GM23338 (cell line): ENCODE results near the gene LRMDA. TPM values are rescaled to one million over a fixed set of nuclear protein-coding genes. Genes with fewer than 3 reads are reported as not detected.

ENCODE experiments used
- ATAC-seq: fragments of 200-7000 bp; cut with Tn5 transposase; 3 replicates; pipeline ENCODE4 v1.9.1; 2020
- DNase-seq: peaks from one replicate; pipeline ENCODE4 v3.0.0-alpha.2; 2015; ENCODE audit warnings: low spot score
- H2AFZ ChIP-seq: fragments of 200-600 bp; sonication (generic); 2 replicates; pipeline ENCODE4 v1.8.0; 2016; ENCODE audit warnings: antibody characterized with exemption, mild to moderate bottlenecking, moderate library complexity
- H3F3A ChIP-seq: fragments of 200-600 bp; sonication (generic); replicated peaks from 2 replicates; pipeline ENCODE4 v1.8.0; 2017; ENCODE audit warnings: antibody characterized with exemption, mixed run types, low read depth
- H3K27ac ChIP-seq: fragments of 200-600 bp; sonication (generic); 2 replicates; pipeline ENCODE4 v1.6.1; 2016; ENCODE audit warnings: low read depth
- H3K27me3 ChIP-seq: fragments of 200-600 bp; sonication (generic); 2 replicates; pipeline ENCODE4 v1.8.0; 2016; ENCODE audit warnings: mild to moderate bottlenecking, mixed run types, moderate library complexity; ENCODE audit not compliant: insufficient read depth
- H3K36me3 ChIP-seq: fragments of 200-600 bp; sonication (generic); 2 replicates; pipeline ENCODE4 v1.8.0; 2016; ENCODE audit warnings: mild to moderate bottlenecking; ENCODE audit not compliant: insufficient read depth
- H3K4me1 ChIP-seq: fragments of 200-600 bp; sonication (generic); 2 replicates; pipeline ENCODE4 v1.8.0; 2016; ENCODE audit warnings: mild to moderate bottlenecking, moderate library complexity; ENCODE audit not compliant: insufficient read depth
- H3K4me2 ChIP-seq: fragments of 200-600 bp; sonication (generic); 2 replicates; pipeline ENCODE4 v1.7.1; 2017; ENCODE audit warnings: mixed run types
- H3K4me3 ChIP-seq: fragments of 200-600 bp; sonication (generic); 2 replicates; pipeline ENCODE4 v1.6.1; 2016; ENCODE audit warnings: mixed run types
- H3K79me2 ChIP-seq: fragments of 200-600 bp; sonication (generic); replicated peaks from 2 replicates; pipeline ENCODE4 v1.8.0; 2017; ENCODE audit warnings: mild to moderate bottlenecking; ENCODE audit not compliant: insufficient read depth
- H3K9me2 ChIP-seq: fragments of 200-600 bp; sonication (generic); 2 replicates; pipeline ENCODE4 v1.8.0; 2017; ENCODE audit not compliant: insufficient read depth
- H4K20me1 ChIP-seq: fragments of 200-600 bp; sonication (generic); replicated peaks from 2 replicates; pipeline ENCODE4 v1.8.0; 2017; ENCODE audit warnings: mild to moderate bottlenecking; ENCODE audit not compliant: insufficient read depth
- H3K27ac Mint-ChIP-seq: 2 replicates; pipeline ENCODE4 v1.8.0; 2020; ENCODE audit warnings: inconsistent platforms, mild to moderate bottlenecking, moderate library complexity, mixed read lengths
- H3K27me3 Mint-ChIP-seq: 3 replicates; pipeline ENCODE4 v1.8.0; 2022; ENCODE audit warnings: low read depth, mild to moderate bottlenecking, moderate library complexity, mixed read lengths, inconsistent platforms; ENCODE audit not compliant: insufficient read depth, poor library complexity
- H3K36me3 Mint-ChIP-seq: 3 replicates; pipeline ENCODE4 v1.8.0; 2021; ENCODE audit warnings: low read depth, mild to moderate bottlenecking, inconsistent platforms, moderate library complexity, mixed read lengths
- H3K4me1 Mint-ChIP-seq: 3 replicates; pipeline ENCODE4 v1.8.0; 2020; ENCODE audit warnings: mild to moderate bottlenecking, inconsistent platforms, mixed read lengths
- H3K4me3 Mint-ChIP-seq: 3 replicates; pipeline ENCODE4 v1.8.0; 2021; ENCODE audit warnings: moderate library complexity, mild to moderate bottlenecking, inconsistent platforms, mixed read lengths
- H3K9me3 Mint-ChIP-seq: 3 replicates; pipeline ENCODE4 v1.8.0; 2020; ENCODE audit warnings: moderate library complexity, mild to moderate bottlenecking, inconsistent platforms, mixed read lengths
- CREB1 ChIP-seq: fragments of 250-450 bp; sonication (Bioruptor Pico); IDR thresholded peaks from 2 replicates; pipeline ENCODE4 v1.5.0; 2020; ENCODE audit warnings: low read depth, mild to moderate bottlenecking, moderate library complexity
- EZH2 ChIP-seq: fragments of 200-600 bp; sonication (generic); IDR thresholded peaks from one replicate; pipeline ENCODE4 v1.8.0; 2017; ENCODE audit warnings: antibody characterized with exemption, mild to moderate bottlenecking, low read depth; ENCODE audit not compliant: unreplicated experiment
- JUNB ChIP-seq: IDR thresholded peaks from one replicate; pipeline ENCODE4 v1.6.1; 2016; ENCODE audit warnings: antibody characterized with exemption; ENCODE audit not compliant: unreplicated experiment
- NANOG ChIP-seq: IDR thresholded peaks from 2 replicates; pipeline ENCODE4 v1.6.1; 2016; ENCODE audit warnings: antibody characterized with exemption, borderline replicate concordance
- POLR2AphosphoS5 ChIP-seq: IDR thresholded peaks from 2 replicates; pipeline ENCODE4 v1.6.1; 2016; ENCODE audit warnings: antibody characterized with exemption, low read depth
- REST ChIP-seq: IDR thresholded peaks from one replicate; pipeline ENCODE4 v1.6.1; 2018; ENCODE audit warnings: antibody characterized with exemption; ENCODE audit not compliant: unreplicated experiment
- STAT1 ChIP-seq: IDR thresholded peaks from one replicate; pipeline ENCODE4 v1.6.1; 2016; ENCODE audit warnings: antibody characterized with exemption; ENCODE audit not compliant: unreplicated experiment
- ZNF114 ChIP-seq: fragments of 250-450 bp; sonication (Bioruptor Pico); IDR thresholded peaks from 2 replicates; pipeline ENCODE4 v1.5.0; 2020; ENCODE audit warnings: mild to moderate bottlenecking, moderate library complexity
- ZNF331 ChIP-seq: fragments of 250-450 bp; sonication (Bioruptor Pico); IDR thresholded peaks from 2 replicates; pipeline ENCODE4 v1.5.0; 2020; ENCODE audit warnings: low read depth, mild to moderate bottlenecking, moderate library complexity
- ZNF462 ChIP-seq: fragments of 250-450 bp; sonication (Bioruptor Pico); IDR thresholded peaks from 2 replicates; pipeline ENCODE4 v1.5.0; 2020; ENCODE audit warnings: mild to moderate bottlenecking, moderate library complexity
- polyA plus RNA-seq: library from polyadenylated mRNA; unstranded; fragments of >200 nt; fragmentation: Nextera tagmentation; extraction: Ambion mirVana; gene quantifications from 2 replicates; pipeline ENCODE4 v1.2.1, GENCODE V29; 2016
- total RNA-seq: library from RNA; depleted of rRNA; stranded (reverse); fragments of >200 nt; shearing (Covaris generic); gene quantifications from 2 replicates; pipeline ENCODE4 v1.2.3, GENCODE V29; 2014
- TF ChIP-seq, protein P1 (sequence below): IDR thresholded peaks from 2 replicates; pipeline ENCODE4 v1.6.1; 2016; ENCODE audit warnings: antibody characterized with exemption

The LRMDA gene
- total and polyA plus RNA-seq, 2 experiments from 2014 or later: 0.90 to 1.8 TPM

GRCh38 chr10:75596930-75597620 is 165.7 kb downstream of the LRMDA start (continued):
- TF ChIP-seq REST (no peak), POLR2AphosphoS5 (no peak), EZH2 (no peak), NANOG (no peak), ZNF331 (CRISPR knock-in tag) (no peak), ZNF114 (CRISPR knock-in tag) (no peak), CREB1 (CRISPR knock-in tag) (no peak)

- H3K27ac ChIP-seq: no peak overlapping the region
- Mint-ChIP-seq H3K9me3 (no peaks in the 10 kb centered on the region; the same call in 2 of the 3 replicates), H3K4me3 (no peak overlapping the region), H3K27ac (no peak overlapping the region), H3K4me1 (peaks cover 51% of the 10 kb centered on the region), H3K36me3 (no peaks in the 10 kb centered on the region), H3K27me3 (peaks cover 43% of the 10 kb centered on the region)
- peaks cover 37% of the 10 kb centered on the region for H3K4me1 ChIP-seq
- H2AFZ ChIP-seq: no peak overlapping the region
- H3K27me3 ChIP-seq: peaks cover 53% of the 10 kb centered on the region
- ATAC-seq (no peak), DNase-seq (no peak)
- H3K79me2 ChIP-seq: no peaks in the 10 kb centered on the region
- no peaks in the 10 kb centered on the region for H3F3A ChIP-seq
- peaks cover 5% of the 10 kb centered on the region; the same call in 1 of the 2 replicates for H4K20me1 ChIP-seq
- H3K4me3 ChIP-seq: peak overlapping the region; percentile 20; the same call in 1 of the 2 replicates
- no peaks in the 10 kb centered on the region for H3K36me3 ChIP-seq
- no peaks in the 10 kb centered on the region for H3K9me2 ChIP-seq
- peak overlapping the region; percentile 74 for H3K4me2 ChIP-seq
- TF ChIP-seq ZNF462 (CRISPR knock-in tag) (no peak), EZH2 (no peak), JUNB (no peak), ZNF331 (CRISPR knock-in tag) (no peak), POLR2AphosphoS5 (no peak), STAT1 (no peak)
- TF ChIP-seq, protein P1, sequence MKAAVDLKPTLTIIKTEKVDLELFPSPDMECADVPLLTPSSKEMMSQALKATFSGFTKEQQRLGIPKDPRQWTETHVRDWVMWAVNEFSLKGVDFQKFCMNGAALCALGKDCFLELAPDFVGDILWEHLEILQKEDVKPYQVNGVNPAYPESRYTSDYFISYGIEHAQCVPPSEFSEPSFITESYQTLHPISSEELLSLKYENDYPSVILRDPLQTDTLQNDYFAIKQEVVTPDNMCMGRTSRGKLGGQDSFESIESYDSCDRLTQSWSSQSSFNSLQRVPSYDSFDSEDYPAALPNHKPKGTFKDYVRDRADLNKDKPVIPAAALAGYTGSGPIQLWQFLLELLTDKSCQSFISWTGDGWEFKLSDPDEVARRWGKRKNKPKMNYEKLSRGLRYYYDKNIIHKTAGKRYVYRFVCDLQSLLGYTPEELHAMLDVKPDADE: no peak
Observed at GRCh38 chr10:75597773-75598440, 166.5 kb downstream of the LRMDA start.
